Activated T-helper 1 cell treated with anti-CD3 and anti-CD28 coated beads, Interleukin-12 subunit alpha, Interleukin-12 subunit beta, Interleukin-2, Interleukin-4 antibody, amounts not matched to agents 30 ng/mL and 10 ng/mL and 1 ng/mL, durations not matched to agents 14 hours and 24 hours and 36 hours (primary cell): ENCODE measurements around the gene FIZ1. TPM values are rescaled to one million over a fixed set of nuclear protein-coding genes. Genes with fewer than 3 reads are reported as not detected.
"Not testable (repeated sequence)": the region's sequence is repeated elsewhere in the genome, so short reads cannot be mapped to it uniquely, and the experiment has no call there.

Experiments used
- DNase-seq: peaks from one replicate; pipeline ENCODE4 v3.0.0; 2021; ENCODE audit warnings: low spot score
- H3K27ac Mint-ChIP-seq: one replicate; pipeline ENCODE4 v1.8.0; 2021; ENCODE audit warnings: mild to moderate bottlenecking, mixed read lengths
- H3K27me3 Mint-ChIP-seq: one replicate; pipeline ENCODE4 v1.8.0; 2022; ENCODE audit warnings: mild to moderate bottlenecking, moderate library complexity, mixed read lengths; ENCODE audit not compliant: insufficient read depth
- H3K36me3 Mint-ChIP-seq: one replicate; pipeline ENCODE4 v1.8.0; 2021; ENCODE audit warnings: low read depth, mixed read lengths
- H3K4me1 Mint-ChIP-seq: one replicate; pipeline ENCODE4 v1.8.0; 2021; ENCODE audit warnings: low read depth, mixed read lengths
- H3K4me3 Mint-ChIP-seq: one replicate; pipeline ENCODE4 v1.8.0; 2021; ENCODE audit warnings: mild to moderate bottlenecking, moderate library complexity, mixed read lengths
- H3K9me3 Mint-ChIP-seq: one replicate; pipeline ENCODE4 v1.8.0; 2021; ENCODE audit warnings: mixed read lengths
- intact Hi-C: fragments of 100-400 bp; cut with micrococcal nuclease; formaldehyde crosslinking; loops from one replicate; pipeline ENCODE4 v1.15.1; 2024
- total RNA-seq: library from RNA; stranded (reverse); gene quantifications from 2 replicates; pipeline ENCODE4 v1.2.3, GENCODE V29; 2022

Gene FIZ1
- total RNA-seq, 1 donor from 2014 or later: 24.7 TPM

GRCh38 chr19:55593096-55593772 lies 6.1 kb downstream of the FIZ1 start:
- intact Hi-C loops: no loop called here
- DNase-seq: no peak
- Mint-ChIP-seq H3K27ac (no peak overlapping the region), H3K4me1 (no peaks in the 10 kb centered on the region), H3K27me3 (no peaks in the 10 kb centered on the region), H3K36me3 (peaks cover 31% of the 10 kb centered on the region), H3K4me3 (no peak overlapping the region), H3K9me3 (no peaks in the 10 kb centered on the region)

- Mint-ChIP-seq H3K9me3 (no peaks in the 10 kb centered on the region), H3K27ac (no peak overlapping the region), H3K4me1 (peaks cover under 1% of the 10 kb centered on the region), H3K4me3 (no peak overlapping the region), H3K36me3 (peaks cover 31% of the 10 kb centered on the region), H3K27me3 (no peaks in the 10 kb centered on the region)
- intact Hi-C loops: no loop called here
- no peak for DNase-seq
Observed at GRCh38 chr19:55592391-55593090, 6.8 kb downstream of the FIZ1 start.

- H3K27me3 Mint-ChIP-seq: peaks cover 5% of the 10 kb centered on the region
- DNase-seq: no peak
- peaks cover 7% of the 10 kb centered on the region for H3K4me1 Mint-ChIP-seq
- no peak overlapping the region for H3K27ac Mint-ChIP-seq
- no peaks in the 10 kb centered on the region for H3K9me3 Mint-ChIP-seq
- H3K36me3 Mint-ChIP-seq: peaks cover 26% of the 10 kb centered on the region
- H3K4me3 Mint-ChIP-seq: no peak overlapping the region
- intact Hi-C loops: no loop called here
Observed at GRCh38 chr19:55591555-55591954, 7.8 kb downstream of the FIZ1 start.

GRCh38 chr19:55590617-55591016 lies 8.7 kb downstream of the FIZ1 start:
- H3K9me3 Mint-ChIP-seq: no peaks in the 10 kb centered on the region
- H3K27me3 Mint-ChIP-seq: peaks cover 10% of the 10 kb centered on the region
- no peak overlapping the region for H3K27ac Mint-ChIP-seq
- H3K4me1 Mint-ChIP-seq: peaks cover 12% of the 10 kb centered on the region
- DNase-seq: no peak
- H3K36me3 Mint-ChIP-seq: peaks cover 17% of the 10 kb centered on the region
- H3K4me3 Mint-ChIP-seq: no peak overlapping the region
- intact Hi-C loops: no loop called here

- H3K27me3 Mint-ChIP-seq: peaks cover 15% of the 10 kb centered on the region
- H3K9me3 Mint-ChIP-seq: no peaks in the 10 kb centered on the region
- H3K4me1 Mint-ChIP-seq: peaks cover 17% of the 10 kb centered on the region
- no peak overlapping the region for H3K4me3 Mint-ChIP-seq
- DNase-seq: no peak
- H3K27ac Mint-ChIP-seq: no peak overlapping the region
- peaks cover 12% of the 10 kb centered on the region for H3K36me3 Mint-ChIP-seq
- intact Hi-C loops: no loop called here
Observed at GRCh38 chr19:55590109-55590508, 9.2 kb downstream of the FIZ1 start.

DNA sequence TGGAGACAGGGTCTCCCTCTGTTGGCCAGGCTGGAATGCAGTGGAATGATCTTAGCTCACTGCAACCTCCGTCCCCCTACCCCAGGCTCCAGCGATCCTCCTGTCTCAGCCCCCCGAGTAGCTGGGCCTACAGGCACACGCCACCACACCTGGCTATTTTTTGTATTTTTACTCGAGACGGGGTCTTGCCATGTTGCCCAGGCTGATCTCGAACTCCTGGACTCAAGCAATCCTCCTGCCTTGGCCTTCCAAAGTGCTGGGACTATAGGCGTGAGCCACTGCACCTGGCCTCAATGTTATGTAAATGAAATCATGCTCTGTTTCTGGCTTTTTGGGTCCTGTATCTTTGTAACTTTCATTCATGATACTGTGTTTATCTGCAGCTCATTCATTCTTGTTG lies 10.6 kb downstream of the FIZ1 start:
- Mint-ChIP-seq H3K27me3 (peaks cover 22% of the 10 kb centered on the region), H3K4me1 (peaks cover 18% of the 10 kb centered on the region), H3K27ac (no peak overlapping the region), H3K36me3 (peaks cover 6% of the 10 kb centered on the region), H3K9me3 (no peaks in the 10 kb centered on the region), H3K4me3 (no peak overlapping the region)
- intact Hi-C loops: no loop called here
- no peak for DNase-seq

DNA sequence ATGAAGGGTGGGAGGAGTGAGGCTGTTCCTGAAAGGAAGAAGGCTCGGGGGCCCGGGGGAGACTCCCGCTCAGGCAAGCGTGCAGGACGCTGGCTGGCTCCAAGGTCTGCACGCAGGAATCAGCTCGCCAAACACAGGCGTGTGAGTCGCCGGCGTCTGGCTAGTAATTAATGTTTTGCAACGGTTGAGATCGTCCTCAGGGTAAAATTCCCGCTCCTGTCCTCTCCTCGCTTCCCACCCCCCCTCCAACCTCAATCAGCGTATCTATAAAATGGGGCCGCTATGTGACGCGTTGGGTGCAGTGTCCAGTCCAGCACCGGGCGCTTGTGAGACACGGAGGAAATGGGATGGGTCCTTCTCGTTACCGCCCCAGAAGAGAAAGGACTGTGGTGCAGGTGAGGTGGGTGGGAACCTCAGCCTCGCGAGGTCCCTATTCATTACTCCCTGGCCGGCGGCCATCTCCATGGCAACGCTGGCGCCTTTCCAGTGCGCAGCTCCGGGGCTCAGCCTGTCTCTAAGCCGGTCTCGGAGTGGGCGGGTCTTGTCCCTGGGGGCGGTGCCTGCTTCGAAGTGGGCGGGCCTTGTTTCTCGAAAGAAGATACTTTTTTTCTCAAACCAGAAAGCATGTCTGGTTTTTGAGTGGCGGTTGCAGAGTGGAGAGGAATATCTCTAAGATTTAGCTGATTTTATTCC lies 12.2 kb downstream of the FIZ1 start:
- peaks cover 19% of the 10 kb centered on the region for H3K4me1 Mint-ChIP-seq
- peaks cover 6% of the 10 kb centered on the region for H3K36me3 Mint-ChIP-seq
- no peak overlapping the region for H3K27ac Mint-ChIP-seq
- DNase-seq: peak; percentile 88
- peak overlapping the region; percentile 79 for H3K4me3 Mint-ChIP-seq
- intact Hi-C loops: loop anchor here (1.0 kb wide), 5 partner anchors 12 to 111 kb away; partner anchors contain the start of genes FIZ1, ZNF628, ZNF784 and ZNF865
- H3K9me3 Mint-ChIP-seq: no peaks in the 10 kb centered on the region
- H3K27me3 Mint-ChIP-seq: peaks cover 22% of the 10 kb centered on the region

DNA sequence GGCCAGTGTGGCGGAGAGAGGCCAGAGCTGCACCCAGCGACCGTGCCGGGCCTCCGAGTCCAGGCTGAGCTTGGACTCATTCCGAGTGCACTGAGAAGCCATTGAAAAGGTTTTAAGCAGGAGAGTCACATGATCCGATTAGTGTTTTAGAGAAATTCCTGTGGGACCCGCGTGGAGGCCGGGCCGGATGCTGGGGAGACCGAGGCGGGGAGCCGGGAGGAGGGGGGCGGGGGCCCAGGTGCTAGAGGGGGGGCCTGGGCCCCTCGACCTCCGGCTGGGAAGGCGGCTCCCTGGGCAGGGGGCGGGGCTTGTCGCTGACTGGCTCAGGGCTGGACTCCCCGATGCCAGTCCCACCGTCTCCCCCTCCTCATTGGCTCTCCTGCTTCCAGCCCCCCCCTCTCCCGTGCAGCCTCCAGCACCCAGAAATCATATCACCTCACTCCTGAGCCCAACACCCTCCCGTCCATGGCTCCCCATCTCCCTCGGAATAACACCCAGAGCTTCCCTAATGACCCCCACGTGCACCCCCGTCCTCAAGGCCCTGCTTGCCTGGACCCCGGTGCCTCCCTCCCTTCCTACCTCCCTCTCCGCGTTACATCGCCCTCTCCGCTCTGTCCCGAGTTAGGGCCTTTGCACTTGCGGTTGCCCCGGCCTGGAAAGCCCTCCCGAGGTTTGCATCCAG lies 13.5 kb downstream of the FIZ1 start:
- peaks cover 31% of the 10 kb centered on the region for H3K4me1 Mint-ChIP-seq
- H3K27ac Mint-ChIP-seq: no peak overlapping the region
- H3K4me3 Mint-ChIP-seq: peak overlapping the region; percentile 23
- intact Hi-C loops: no loop called here
- DNase-seq: no peak
- H3K9me3 Mint-ChIP-seq: no peaks in the 10 kb centered on the region
- H3K36me3 Mint-ChIP-seq: no peaks in the 10 kb centered on the region
- H3K27me3 Mint-ChIP-seq: peaks cover 22% of the 10 kb centered on the region

GRCh38 chr19:55584871-55585270 lies 14.4 kb downstream of the FIZ1 start:
- intact Hi-C loops: loop anchor here (5.0 kb wide), 1 partner anchor 328 kb away; the partner anchor contains the start of gene PPP6R1
- H3K4me3 Mint-ChIP-seq: no peak overlapping the region
- peaks cover 22% of the 10 kb centered on the region for H3K27me3 Mint-ChIP-seq
- H3K36me3 Mint-ChIP-seq: peaks cover under 1% of the 10 kb centered on the region
- H3K27ac Mint-ChIP-seq: no peak overlapping the region
- peaks cover 33% of the 10 kb centered on the region for H3K4me1 Mint-ChIP-seq
- no peak for DNase-seq
- H3K9me3 Mint-ChIP-seq: no peaks in the 10 kb centered on the region

GRCh38 chr19:55583897-55584296 lies 15.4 kb downstream of the FIZ1 start:
- DNase-seq, H3K9me3 Mint-ChIP-seq, H3K27ac Mint-ChIP-seq, H3K36me3 Mint-ChIP-seq, H3K4me3 Mint-ChIP-seq: not testable (repeated sequence)
- Mint-ChIP-seq H3K4me1 (peaks cover 37% of the 10 kb centered on the region), H3K27me3 (peaks cover 22% of the 10 kb centered on the region)
- intact Hi-C loops: loop anchor here (5.0 kb wide), 1 partner anchor 327 kb away; the partner anchor contains the start of gene PPP6R1

DNA sequence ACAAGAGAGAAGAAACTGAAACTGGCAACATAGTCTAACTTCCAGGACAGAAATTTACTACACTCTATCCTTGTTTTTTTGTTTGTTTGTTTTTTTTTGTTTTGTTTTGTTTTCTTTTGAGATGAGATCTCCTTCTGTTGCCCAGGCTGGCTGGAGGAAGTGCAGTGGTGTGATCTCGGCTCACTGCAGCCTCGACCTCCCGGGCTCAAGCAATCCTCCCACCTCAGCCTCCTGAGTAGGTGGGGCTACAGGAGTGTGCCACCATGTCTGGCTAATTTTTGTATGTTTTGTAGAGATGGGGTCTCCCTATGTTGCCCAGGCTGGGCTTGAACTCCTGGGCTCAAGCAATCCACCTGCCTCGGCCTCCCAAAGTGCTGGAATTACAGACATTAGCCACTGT lies 17.0 kb downstream of the FIZ1 start:
- Mint-ChIP-seq H3K4me1 (peaks cover 34% of the 10 kb centered on the region), H3K27me3 (peaks cover 21% of the 10 kb centered on the region), H3K4me3 (peak overlapping the region; percentile 43)
- H3K36me3 Mint-ChIP-seq, H3K9me3 Mint-ChIP-seq, H3K27ac Mint-ChIP-seq, DNase-seq: not testable (repeated sequence)
- intact Hi-C loops: loop anchor here (5.0 kb wide), 1 partner anchor 325 kb away; the partner anchor contains the start of gene PPP6R1

- peak overlapping the region; percentile 91 for H3K4me3 Mint-ChIP-seq
- H3K36me3 Mint-ChIP-seq: peaks cover 7% of the 10 kb centered on the region
- H3K4me1 Mint-ChIP-seq: peaks cover 31% of the 10 kb centered on the region
- H3K9me3 Mint-ChIP-seq: no peaks in the 10 kb centered on the region
- no peak for DNase-seq
- H3K27ac Mint-ChIP-seq: no peak overlapping the region
- peaks cover 17% of the 10 kb centered on the region for H3K27me3 Mint-ChIP-seq
- intact Hi-C loops: loop anchor here (2.0 to 5.0 kb wide), 2 partner anchors 53 to 325 kb away; partner anchors contain the start of gene PPP6R1
Observed at GRCh38 chr19:55581823-55582223, 17.5 kb downstream of the FIZ1 start.
